ENCODE measurements around the gene MLPH.

DNA sequence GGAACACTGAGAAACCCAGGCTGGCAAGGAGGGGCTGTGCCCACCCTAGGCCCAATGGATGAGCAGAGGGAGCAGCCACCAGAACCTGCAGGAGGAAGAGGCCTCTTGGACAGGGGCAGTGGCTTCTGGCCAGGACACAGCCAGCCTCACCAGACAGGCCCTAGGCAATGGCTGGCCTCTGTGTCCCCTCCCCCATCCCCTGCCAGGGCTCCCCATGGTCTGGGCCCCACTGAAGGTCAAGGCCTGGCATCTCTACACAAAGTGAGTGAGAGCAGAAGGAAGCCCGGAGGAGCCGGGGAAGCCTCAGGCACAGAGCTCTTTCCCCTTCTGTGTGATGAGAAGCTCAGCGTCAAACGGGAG lies 85.7 kb downstream of the MLPH start:
- TF ChIP-seq, protein P1, sequence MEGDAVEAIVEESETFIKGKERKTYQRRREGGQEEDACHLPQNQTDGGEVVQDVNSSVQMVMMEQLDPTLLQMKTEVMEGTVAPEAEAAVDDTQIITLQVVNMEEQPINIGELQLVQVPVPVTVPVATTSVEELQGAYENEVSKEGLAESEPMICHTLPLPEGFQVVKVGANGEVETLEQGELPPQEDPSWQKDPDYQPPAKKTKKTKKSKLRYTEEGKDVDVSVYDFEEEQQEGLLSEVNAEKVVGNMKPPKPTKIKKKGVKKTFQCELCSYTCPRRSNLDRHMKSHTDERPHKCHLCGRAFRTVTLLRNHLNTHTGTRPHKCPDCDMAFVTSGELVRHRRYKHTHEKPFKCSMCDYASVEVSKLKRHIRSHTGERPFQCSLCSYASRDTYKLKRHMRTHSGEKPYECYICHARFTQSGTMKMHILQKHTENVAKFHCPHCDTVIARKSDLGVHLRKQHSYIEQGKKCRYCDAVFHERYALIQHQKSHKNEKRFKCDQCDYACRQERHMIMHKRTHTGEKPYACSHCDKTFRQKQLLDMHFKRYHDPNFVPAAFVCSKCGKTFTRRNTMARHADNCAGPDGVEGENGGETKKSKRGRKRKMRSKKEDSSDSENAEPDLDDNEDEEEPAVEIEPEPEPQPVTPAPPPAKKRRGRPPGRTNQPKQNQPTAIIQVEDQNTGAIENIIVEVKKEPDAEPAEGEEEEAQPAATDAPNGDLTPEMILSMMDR (IDR thresholded peaks at IDR 0.05; ENCODE audit: insufficient read depth, low read length): no peak
- TF ChIP-seq, protein P2, sequence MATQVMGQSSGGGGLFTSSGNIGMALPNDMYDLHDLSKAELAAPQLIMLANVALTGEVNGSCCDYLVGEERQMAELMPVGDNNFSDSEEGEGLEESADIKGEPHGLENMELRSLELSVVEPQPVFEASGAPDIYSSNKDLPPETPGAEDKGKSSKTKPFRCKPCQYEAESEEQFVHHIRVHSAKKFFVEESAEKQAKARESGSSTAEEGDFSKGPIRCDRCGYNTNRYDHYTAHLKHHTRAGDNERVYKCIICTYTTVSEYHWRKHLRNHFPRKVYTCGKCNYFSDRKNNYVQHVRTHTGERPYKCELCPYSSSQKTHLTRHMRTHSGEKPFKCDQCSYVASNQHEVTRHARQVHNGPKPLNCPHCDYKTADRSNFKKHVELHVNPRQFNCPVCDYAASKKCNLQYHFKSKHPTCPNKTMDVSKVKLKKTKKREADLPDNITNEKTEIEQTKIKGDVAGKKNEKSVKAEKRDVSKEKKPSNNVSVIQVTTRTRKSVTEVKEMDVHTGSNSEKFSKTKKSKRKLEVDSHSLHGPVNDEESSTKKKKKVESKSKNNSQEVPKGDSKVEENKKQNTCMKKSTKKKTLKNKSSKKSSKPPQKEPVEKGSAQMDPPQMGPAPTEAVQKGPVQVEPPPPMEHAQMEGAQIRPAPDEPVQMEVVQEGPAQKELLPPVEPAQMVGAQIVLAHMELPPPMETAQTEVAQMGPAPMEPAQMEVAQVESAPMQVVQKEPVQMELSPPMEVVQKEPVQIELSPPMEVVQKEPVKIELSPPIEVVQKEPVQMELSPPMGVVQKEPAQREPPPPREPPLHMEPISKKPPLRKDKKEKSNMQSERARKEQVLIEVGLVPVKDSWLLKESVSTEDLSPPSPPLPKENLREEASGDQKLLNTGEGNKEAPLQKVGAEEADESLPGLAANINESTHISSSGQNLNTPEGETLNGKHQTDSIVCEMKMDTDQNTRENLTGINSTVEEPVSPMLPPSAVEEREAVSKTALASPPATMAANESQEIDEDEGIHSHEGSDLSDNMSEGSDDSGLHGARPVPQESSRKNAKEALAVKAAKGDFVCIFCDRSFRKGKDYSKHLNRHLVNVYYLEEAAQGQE (IDR thresholded peaks at IDR 0.05; ENCODE audit: insufficient replicate concordance, low read depth): no peak
- TF ChIP-seq POLR2AphosphoS5 (IDR thresholded peaks at IDR 0.05; ENCODE audit: low read depth): no peak
- TF ChIP-seq SPI1 (IDR thresholded peaks at IDR 0.05; ENCODE audit: borderline replicate concordance, low read depth): no peak
- TF ChIP-seq GABPA (IDR thresholded peaks at IDR 0.05; ENCODE audit: low read depth): no peak

All from HL-60 (cell line).